Glutamatergic neuron (in vitro differentiated cells): Measurements from ENCODE around the gene BCDIN3D. TPM values are rescaled to one million over a fixed set of nuclear protein-coding genes. Genes with fewer than 3 reads are reported as not detected.

ENCODE experiments used
- DNase-seq: peaks from one replicate; pipeline ENCODE4 v3.0.0; 2022
- H3K27ac Mint-ChIP-seq: one replicate; pipeline ENCODE4 v1.8.0; 2020; ENCODE audit warnings: mild to moderate bottlenecking, mixed read lengths, inconsistent platforms; ENCODE audit not compliant: unreplicated experiment
- H3K27me3 Mint-ChIP-seq: one replicate; pipeline ENCODE4 v1.8.0; 2020; ENCODE audit warnings: mild to moderate bottlenecking, moderate library complexity, mixed read lengths, inconsistent platforms; ENCODE audit not compliant: unreplicated experiment
- H3K36me3 Mint-ChIP-seq: one replicate; pipeline ENCODE4 v1.8.0; 2020; ENCODE audit warnings: mild to moderate bottlenecking, mixed read lengths, inconsistent platforms; ENCODE audit not compliant: unreplicated experiment
- H3K4me1 Mint-ChIP-seq: one replicate; pipeline ENCODE4 v1.8.0; 2020; ENCODE audit warnings: mild to moderate bottlenecking, low read depth, mixed read lengths, inconsistent platforms; ENCODE audit not compliant: unreplicated experiment
- H3K4me3 Mint-ChIP-seq: one replicate; pipeline ENCODE4 v1.8.0; 2020; ENCODE audit warnings: mild to moderate bottlenecking, mixed read lengths, inconsistent platforms; ENCODE audit not compliant: unreplicated experiment
- H3K9me3 Mint-ChIP-seq: one replicate; pipeline ENCODE4 v1.8.0; 2020; ENCODE audit warnings: mild to moderate bottlenecking, moderate library complexity, mixed read lengths, inconsistent platforms; ENCODE audit not compliant: unreplicated experiment
- total RNA-seq: library from RNA; stranded (reverse); fragmentation: NEBNext Ultra II Directional; extraction: Animal tissue kit (Norgen Biotek cat#: 25700); gene quantifications from one replicate; pipeline ENCODE4 v1.2.1, GENCODE V29; 2021; ENCODE audit not compliant: unreplicated experiment
- TF ChIP-seq, protein P1 (sequence below): fragments of 200-600 bp; sonication (generic); IDR thresholded peaks from one replicate; pipeline ENCODE4 v1.5.0; 2021; ENCODE audit not compliant: partially characterized antibody, unreplicated experiment

BCDIN3D gene
- total RNA-seq, 1 donor from 2014 or later, result 5.9 TPM

DNA sequence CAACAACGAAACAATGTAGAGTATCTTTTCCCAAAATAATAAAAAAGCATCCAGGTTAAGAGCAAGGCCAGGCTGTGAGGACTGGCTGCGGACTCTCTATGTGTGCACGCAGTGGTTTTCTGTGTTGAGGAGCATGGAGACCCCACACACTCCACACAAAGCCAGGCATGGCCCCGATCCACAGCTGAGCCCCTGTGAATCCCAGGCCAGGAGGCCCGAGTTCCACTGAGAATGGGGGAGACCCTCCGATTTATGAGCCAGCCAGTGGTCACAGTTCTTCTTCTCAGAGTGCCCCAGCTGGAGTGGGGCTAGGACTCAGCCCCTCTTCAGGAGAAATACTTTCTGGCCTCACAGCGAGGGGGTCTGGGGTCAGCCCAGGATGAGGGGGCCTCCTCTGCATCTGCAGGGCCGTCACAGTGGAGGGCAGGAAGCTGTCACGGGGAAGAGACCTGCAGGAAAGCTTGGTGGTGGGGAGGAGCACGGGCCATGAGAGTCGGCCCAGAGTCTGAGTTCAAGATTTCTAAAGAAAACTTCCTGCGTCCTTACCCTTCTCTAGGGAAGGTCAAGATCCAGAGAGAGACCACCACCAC is 34.8 kb downstream of the BCDIN3D start:
- Mint-ChIP-seq H3K27me3 (peaks cover 13% of the 10 kb centered on the region), H3K4me1 (peaks cover 43% of the 10 kb centered on the region), H3K27ac (peak overlapping the region; percentile 28), H3K9me3 (peaks cover 1% of the 10 kb centered on the region), H3K4me3 (peak overlapping the region; percentile 52), H3K36me3 (no peaks in the 10 kb centered on the region)
- DNase-seq, result no peak
- TF ChIP-seq, protein P1, sequence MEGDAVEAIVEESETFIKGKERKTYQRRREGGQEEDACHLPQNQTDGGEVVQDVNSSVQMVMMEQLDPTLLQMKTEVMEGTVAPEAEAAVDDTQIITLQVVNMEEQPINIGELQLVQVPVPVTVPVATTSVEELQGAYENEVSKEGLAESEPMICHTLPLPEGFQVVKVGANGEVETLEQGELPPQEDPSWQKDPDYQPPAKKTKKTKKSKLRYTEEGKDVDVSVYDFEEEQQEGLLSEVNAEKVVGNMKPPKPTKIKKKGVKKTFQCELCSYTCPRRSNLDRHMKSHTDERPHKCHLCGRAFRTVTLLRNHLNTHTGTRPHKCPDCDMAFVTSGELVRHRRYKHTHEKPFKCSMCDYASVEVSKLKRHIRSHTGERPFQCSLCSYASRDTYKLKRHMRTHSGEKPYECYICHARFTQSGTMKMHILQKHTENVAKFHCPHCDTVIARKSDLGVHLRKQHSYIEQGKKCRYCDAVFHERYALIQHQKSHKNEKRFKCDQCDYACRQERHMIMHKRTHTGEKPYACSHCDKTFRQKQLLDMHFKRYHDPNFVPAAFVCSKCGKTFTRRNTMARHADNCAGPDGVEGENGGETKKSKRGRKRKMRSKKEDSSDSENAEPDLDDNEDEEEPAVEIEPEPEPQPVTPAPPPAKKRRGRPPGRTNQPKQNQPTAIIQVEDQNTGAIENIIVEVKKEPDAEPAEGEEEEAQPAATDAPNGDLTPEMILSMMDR, result no peak

GRCh38 chr12:49806877-49807276 is 36.0 kb downstream of the BCDIN3D start:
- no peak for DNase-seq
- Mint-ChIP-seq H3K4me1 (peaks cover 44% of the 10 kb centered on the region), H3K9me3 (peaks cover 1% of the 10 kb centered on the region), H3K27ac (no peak overlapping the region), H3K4me3 (no peak overlapping the region), H3K36me3 (no peaks in the 10 kb centered on the region), H3K27me3 (peaks cover 13% of the 10 kb centered on the region)
- TF ChIP-seq, protein P1, result no peak

GRCh38 chr12:49806321-49806813 is 36.5 kb downstream of the BCDIN3D start:
- H3K27ac Mint-ChIP-seq, result no peak overlapping the region
- H3K4me3 Mint-ChIP-seq, result no peak overlapping the region
- TF ChIP-seq, protein P1, result no peak
- peaks cover 4% of the 10 kb centered on the region for H3K9me3 Mint-ChIP-seq
- peaks cover 11% of the 10 kb centered on the region for H3K27me3 Mint-ChIP-seq
- H3K36me3 Mint-ChIP-seq, result no peaks in the 10 kb centered on the region
- peaks cover 41% of the 10 kb centered on the region for H3K4me1 Mint-ChIP-seq
- DNase-seq, result no peak

GRCh38 chr12:49805409-49805808 is 37.5 kb downstream of the BCDIN3D start:
- TF ChIP-seq, protein P1, result no peak
- no peak for DNase-seq
- H3K27ac Mint-ChIP-seq, result no peak overlapping the region
- H3K4me3 Mint-ChIP-seq, result no peak overlapping the region
- H3K4me1 Mint-ChIP-seq, result peaks cover 36% of the 10 kb centered on the region
- peaks cover 5% of the 10 kb centered on the region for H3K9me3 Mint-ChIP-seq
- no peaks in the 10 kb centered on the region for H3K36me3 Mint-ChIP-seq
- peaks cover 7% of the 10 kb centered on the region for H3K27me3 Mint-ChIP-seq

DNA sequence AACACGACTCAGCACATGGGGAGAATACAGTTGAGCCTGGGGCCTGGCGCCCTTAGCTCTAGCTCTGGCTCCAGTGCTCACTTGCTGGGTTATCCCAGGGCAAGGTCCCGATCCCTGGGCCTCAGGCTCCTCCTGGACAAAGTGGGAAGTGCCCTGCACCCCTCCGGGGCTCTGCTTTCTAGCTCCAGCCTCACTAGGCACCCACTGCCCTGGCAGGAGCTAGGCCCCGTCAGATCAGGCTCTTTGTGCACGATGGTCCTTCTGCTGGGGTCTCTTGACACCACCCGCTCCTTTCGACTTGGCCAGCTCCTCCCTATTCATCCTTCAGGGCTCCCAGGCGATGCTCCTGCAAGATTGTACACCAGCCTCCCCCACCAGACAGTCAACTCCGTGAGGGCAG is 38.1 kb downstream of the BCDIN3D start:
- H3K4me3 Mint-ChIP-seq, result no peak overlapping the region
- H3K27me3 Mint-ChIP-seq, result peaks cover 7% of the 10 kb centered on the region
- peaks cover 5% of the 10 kb centered on the region for H3K9me3 Mint-ChIP-seq
- H3K27ac Mint-ChIP-seq, result no peak overlapping the region
- DNase-seq, result no peak
- H3K4me1 Mint-ChIP-seq, result peaks cover 37% of the 10 kb centered on the region
- TF ChIP-seq, protein P1, result no peak
- no peaks in the 10 kb centered on the region for H3K36me3 Mint-ChIP-seq
